Adrenal gland (tissue), 12 donors: ENCODE measurements around the gene NBAS. TPM values are rescaled to one million over a fixed set of nuclear protein-coding genes. Genes with fewer than 3 reads are reported as not detected.
"Not testable (repeated sequence)": the region's sequence is repeated elsewhere in the genome, so short reads cannot be mapped to it uniquely, and the experiment has no call there.

Experiments used
- DNase-seq, 7 donors: peaks; one replicate each; pipeline ENCODE4 v3.0.0-alpha.2; 2019 to 2020
- H3K27ac ChIP-seq, 5 donors: fragments of 200-600 bp; sonication (generic) in 4 of 5; 1 replicate in 3 of 5; 2 replicates in 2 of 5; pipeline versions ENCODE4 v1.5.1 to v1.8.0; 2016 to 2020; ENCODE audit warnings: mild to moderate bottlenecking in 1 of 5
- H3K27me3 ChIP-seq: fragments of 200-600 bp; 2 replicates; pipeline ENCODE4 v1.8.0; 2021
- H3K36me3 ChIP-seq, 2 donors: fragments of 200-600 bp; replicated peaks in 1 of 2; 1 replicate in 1 of 2; 2 replicates in 1 of 2; pipeline versions ENCODE4 v1.5.1 to v1.8.0; 2018 to 2022
- H3K4me1 ChIP-seq, 2 donors: fragments of 200-600 bp; replicated peaks in 1 of 2; 1 replicate in 1 of 2; 2 replicates in 1 of 2; pipeline versions ENCODE4 v1.5.1 to v1.8.0; 2018 to 2021
- H3K4me3 ChIP-seq, 4 donors: fragments of 200-600 bp; sonication (generic) in 3 of 4; one replicate each; pipeline ENCODE4 v1.5.1; 2016 to 2018
- H3K9me3 ChIP-seq, 3 donors: fragments of 200-600 bp; sonication (generic) in 1 of 3; replicated peaks in 1 of 3; 1 replicate in 2 of 3; 2 replicates in 1 of 3; pipeline versions ENCODE4 v1.5.1 to v1.8.0; 2016 to 2021
- POLR2A ChIP-seq, 2 donors: fragments of 450-650 bp; IDR thresholded peaks; one replicate each; pipeline ENCODE4 v1.6.1; 2017; ENCODE audit warnings: antibody characterized with exemption in 2 of 2, mild to moderate bottlenecking in 2 of 2, moderate library complexity in 1 of 2
- WGBS, 4 donors: extraction: QIAGEN DNeasy Blood & Tissue Kit in 2 of 4; methylation state at CpG; one replicate each; pipeline versions ENCODE4 v1.1.5 to v1.1.7; 2013 to 2017; 5-methylcytosine and 5-hydroxymethylcytosine counted together
- intact Hi-C, 2 donors: fragments of 100-400 bp; cut with DNase I; formaldehyde crosslinking; loops; one replicate each; pipeline versions ENCODE4 v1.14.1 to v1.15.0; 2022 to 2023
- polyA plus RNA-seq, 3 donors: library from polyadenylated mRNA; stranded (reverse); fragments of 200-250 nt in 2 of 3; fragments of 350-450 nt in 1 of 3; fragmentation: Illumina TruSeq in 1 of 3; extraction: RNeasy Lipid Tissue Mini Kit (QIAGEN cat#74804) in 1 of 3; gene quantifications; one replicate each; pipeline ENCODE4 v1.2.3, GENCODE V29; 2013 to 2014
- total RNA-seq, 9 donors: library from RNA; depleted of rRNA in 4 of 9; stranded (reverse); fragments of >200 nt in 4 of 9; fragments of 120-200 nt in 1 of 9; fragmentation: NEBNext Ultra II Directional in 1 of 9; extraction: Animal tissue kit (Norgen Biotek cat#: 25700) in 1 of 9; gene quantifications; one replicate each; pipeline versions ENCODE4 v1.1.0 to v1.2.4, GENCODE V29; 2013 to 2023
- TF ChIP-seq, protein P1 (sequence below), 6 experiments: fragments of 450-650 bp in 4 of 6; fragments of 200-600 bp in 2 of 6; sonication (generic) in 1 of 6; IDR thresholded peaks; 1 replicate in 5 of 6; 2 replicates in 1 of 6; pipeline versions ENCODE4 v1.5.1 to v1.8.0; 2016 to 2021; ENCODE audit warnings: antibody characterized with exemption in 6 of 6, mild to moderate bottlenecking in 2 of 6, moderate library complexity in 1 of 6
- donor health status: healthy with polysubstance abuse.
- donor health status: Bipolar disorder and iron deficiency.
- donor health status: DM: yes; HTN: yes; CAD: no.
- donor health status: DM: no; HTN: no; CAD: no.
- donor health status: DM: no; HTN: no; CAD: no.
- donor health status: DM: yes; HTN: yes; CAD: no.

The NBAS gene
- total and polyA plus RNA-seq, 12 donors: 22.0 to 62.4 (median 46.2) TPM

DNA sequence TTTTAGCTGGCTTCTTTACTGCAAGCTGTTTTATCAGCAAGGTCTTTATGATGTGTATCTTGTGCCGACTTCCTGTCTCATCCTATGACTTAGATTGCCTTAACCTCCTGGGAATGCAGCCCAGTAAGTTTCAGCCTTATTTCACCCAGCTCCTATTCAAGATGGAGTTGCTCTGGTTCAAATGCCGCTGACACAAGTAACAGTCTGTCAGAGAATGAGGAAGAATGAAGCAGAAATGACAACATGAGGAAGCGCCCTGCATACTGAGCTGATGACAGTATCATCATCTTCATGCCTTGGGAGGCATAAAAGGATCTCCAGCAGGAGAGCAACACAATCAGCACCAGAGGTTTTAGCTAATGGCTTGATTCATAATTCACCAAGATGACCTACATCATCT is 309.4 kb downstream of the NBAS start:
- 79 to 88% (median 82%) methylated on average over 3 of the region's 3 CpGs for WGBS, 4 donors
- TF ChIP-seq, protein P1, sequence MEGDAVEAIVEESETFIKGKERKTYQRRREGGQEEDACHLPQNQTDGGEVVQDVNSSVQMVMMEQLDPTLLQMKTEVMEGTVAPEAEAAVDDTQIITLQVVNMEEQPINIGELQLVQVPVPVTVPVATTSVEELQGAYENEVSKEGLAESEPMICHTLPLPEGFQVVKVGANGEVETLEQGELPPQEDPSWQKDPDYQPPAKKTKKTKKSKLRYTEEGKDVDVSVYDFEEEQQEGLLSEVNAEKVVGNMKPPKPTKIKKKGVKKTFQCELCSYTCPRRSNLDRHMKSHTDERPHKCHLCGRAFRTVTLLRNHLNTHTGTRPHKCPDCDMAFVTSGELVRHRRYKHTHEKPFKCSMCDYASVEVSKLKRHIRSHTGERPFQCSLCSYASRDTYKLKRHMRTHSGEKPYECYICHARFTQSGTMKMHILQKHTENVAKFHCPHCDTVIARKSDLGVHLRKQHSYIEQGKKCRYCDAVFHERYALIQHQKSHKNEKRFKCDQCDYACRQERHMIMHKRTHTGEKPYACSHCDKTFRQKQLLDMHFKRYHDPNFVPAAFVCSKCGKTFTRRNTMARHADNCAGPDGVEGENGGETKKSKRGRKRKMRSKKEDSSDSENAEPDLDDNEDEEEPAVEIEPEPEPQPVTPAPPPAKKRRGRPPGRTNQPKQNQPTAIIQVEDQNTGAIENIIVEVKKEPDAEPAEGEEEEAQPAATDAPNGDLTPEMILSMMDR (IDR thresholded peaks at IDR 0.05): no peak
- no peak for TF ChIP-seq POLR2A (IDR thresholded peaks at IDR 0.05)
- DNase-seq: no peak

DNA sequence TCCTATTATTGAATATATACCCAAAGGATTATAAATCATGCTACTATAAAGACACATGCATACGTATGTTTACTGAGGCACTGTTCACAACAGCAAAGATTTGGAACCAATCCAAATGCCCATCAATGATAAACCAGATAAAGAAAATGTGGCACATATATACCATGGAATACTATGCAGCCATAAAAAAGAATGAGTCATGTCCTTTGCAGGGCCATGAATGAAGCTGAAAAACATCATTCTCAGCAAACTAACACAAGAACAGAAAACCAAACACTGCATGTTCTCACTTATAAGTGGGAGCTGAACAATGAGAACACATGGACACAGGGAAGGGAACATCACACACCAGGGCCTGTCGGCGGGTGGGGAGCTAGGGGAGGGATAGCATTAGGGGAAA is 310.2 kb downstream of the NBAS start:
- WGBS, 4 donors: 91 to 98% (median 98%) methylated on average over 3 of the region's 3 CpGs
- intact Hi-C loops: not testable (repeated sequence)

More for the DNA sequence above, 309.4 kb downstream of the NBAS start:
- H3K9me3 ChIP-seq: no peaks in the 10 kb centered on the region
- no peak overlapping the region for H3K27ac ChIP-seq
- no peaks in the 10 kb centered on the region for H3K36me3 ChIP-seq
- H3K4me1 ChIP-seq: no peaks in the 10 kb centered on the region
- intact Hi-C loops: no loop called here
- H3K4me3 ChIP-seq: no peak overlapping the region
- no peaks in the 10 kb centered on the region for H3K27me3 ChIP-seq

DNA sequence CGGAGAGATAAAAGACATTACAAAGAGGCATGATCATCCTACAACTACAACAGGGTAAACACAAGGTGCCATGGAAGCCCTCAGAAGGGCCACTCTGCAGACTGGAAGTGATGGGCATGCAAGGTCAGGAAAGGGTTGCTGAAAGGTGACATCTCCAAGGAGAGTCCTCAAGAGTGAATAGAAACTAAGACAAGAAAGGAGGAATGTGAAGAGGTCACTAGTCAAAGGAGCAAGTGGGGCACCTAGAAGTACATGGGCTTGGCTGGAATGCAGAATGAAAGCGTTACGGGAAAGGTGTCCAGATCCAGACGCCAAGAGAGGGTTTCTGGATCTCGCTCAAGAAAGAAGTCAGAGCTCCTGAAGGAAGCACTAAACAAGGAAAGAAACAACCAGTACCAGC is 314.3 kb downstream of the NBAS start:
- Histone ChIP-seq H3K9me3 (no peaks in the 10 kb centered on the region), H3K4me1 (peaks cover 0 to 6% of the 10 kb centered on the region in 2 donors), H3K27ac (no peak overlapping the region), H3K27me3 (no peaks in the 10 kb centered on the region), H3K36me3 (no peaks in the 10 kb centered on the region), H3K4me3 (no peak overlapping the region)
- 86 to 94% (median 92%) methylated on average over 5 of the region's 5 CpGs for WGBS, 4 donors
- TF ChIP-seq, protein P1 (IDR thresholded peaks at IDR 0.05): no peak
- TF ChIP-seq POLR2A (IDR thresholded peaks at IDR 0.05): no peak
- intact Hi-C loops: no loop called here
- no peak for DNase-seq

More for the DNA sequence above, 310.2 kb downstream of the NBAS start:
- not testable (repeated sequence) for H3K36me3 ChIP-seq, H3K4me3 ChIP-seq, H3K4me1 ChIP-seq, H3K27me3 ChIP-seq, DNase-seq, H3K9me3 ChIP-seq, H3K27ac ChIP-seq

DNA sequence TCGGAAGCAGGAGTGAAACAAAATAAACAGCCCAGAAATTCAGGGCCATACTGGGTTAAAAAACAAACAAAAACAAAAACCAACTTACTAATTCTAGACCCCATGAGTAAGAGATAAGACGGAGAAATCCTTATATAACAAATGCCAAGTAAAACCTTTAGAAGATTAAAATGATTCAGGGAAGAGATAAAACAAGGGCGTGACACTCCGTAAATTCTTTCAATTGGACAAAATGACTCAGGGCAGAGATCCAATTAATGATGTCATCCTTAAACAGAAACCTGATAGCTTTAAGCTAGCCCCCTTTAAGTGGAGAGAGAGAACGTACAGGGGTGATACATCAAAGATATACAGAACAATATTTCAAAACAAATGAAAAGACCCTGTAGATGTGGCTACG is 317.4 kb downstream of the NBAS start:
- DNase-seq: no peak
- intact Hi-C loops: no loop called here
- no peak for TF ChIP-seq POLR2A (IDR thresholded peaks at IDR 0.05)
- TF ChIP-seq, protein P1 (IDR thresholded peaks at IDR 0.05): no peak
- Histone ChIP-seq H3K9me3 (no peaks in the 10 kb centered on the region), H3K4me3 (no peak overlapping the region), H3K27ac (no peak overlapping the region), H3K36me3 (no peaks in the 10 kb centered on the region), H3K4me1 (peaks cover 0 to 6% of the 10 kb centered on the region in 2 donors), H3K27me3 (no peaks in the 10 kb centered on the region)
- WGBS, 4 donors: 40 to 48% (median 47%) methylated on average over 6 of the region's 6 CpGs

DNA sequence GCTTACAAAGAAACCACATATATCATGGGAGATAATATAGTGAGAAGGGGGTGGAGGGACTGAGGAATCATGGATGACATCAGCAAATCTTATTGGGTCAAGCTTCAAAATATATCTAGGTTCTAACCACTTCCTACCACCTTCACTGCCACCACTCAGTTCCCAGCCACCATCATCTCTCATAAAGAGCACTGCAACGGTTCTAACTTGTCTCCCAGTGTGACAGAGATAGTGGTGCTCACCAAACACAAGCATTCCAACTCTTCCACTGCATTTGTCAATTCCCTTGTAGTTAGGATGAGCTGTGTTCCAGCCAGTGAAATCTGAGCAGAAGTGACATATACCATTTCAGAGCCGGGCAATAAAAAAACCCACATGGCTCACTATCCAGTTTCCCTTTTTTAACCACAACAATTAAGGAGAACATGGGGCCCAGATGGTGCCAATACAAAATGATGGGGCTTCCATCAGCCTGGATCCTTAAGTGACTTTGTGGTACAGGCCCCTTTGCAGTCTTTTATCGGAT is 318.1 kb downstream of the NBAS start:
- Histone ChIP-seq H3K9me3 (no peaks in the 10 kb centered on the region), H3K4me1 (peaks cover 0 to 6% of the 10 kb centered on the region in 2 donors), H3K4me3 (no peak overlapping the region), H3K36me3 (no peaks in the 10 kb centered on the region), H3K27me3 (no peaks in the 10 kb centered on the region), H3K27ac (no peak overlapping the region)
- 80 to 85% (median 85%) methylated on average over 3 of the region's 3 CpGs for WGBS, 4 donors
- TF ChIP-seq, protein P1 (IDR thresholded peaks at IDR 0.05): no peak
- TF ChIP-seq POLR2A (IDR thresholded peaks at IDR 0.05): no peak
- intact Hi-C loops: no loop called here
- no peak for DNase-seq
